Measurements from ENCODE around the gene IFFO2. TPM values are rescaled to one million over a fixed set of nuclear protein-coding genes. Genes with fewer than 3 reads are reported as not detected.
A peak's percentile ranks its signal among the peaks of the same experiment; 100 is the strongest.

IFFO2 gene
- total RNA-seq, 6 donors from 2014 or later, result 9.2 to 19.3 (median 11.0) TPM

DNA sequence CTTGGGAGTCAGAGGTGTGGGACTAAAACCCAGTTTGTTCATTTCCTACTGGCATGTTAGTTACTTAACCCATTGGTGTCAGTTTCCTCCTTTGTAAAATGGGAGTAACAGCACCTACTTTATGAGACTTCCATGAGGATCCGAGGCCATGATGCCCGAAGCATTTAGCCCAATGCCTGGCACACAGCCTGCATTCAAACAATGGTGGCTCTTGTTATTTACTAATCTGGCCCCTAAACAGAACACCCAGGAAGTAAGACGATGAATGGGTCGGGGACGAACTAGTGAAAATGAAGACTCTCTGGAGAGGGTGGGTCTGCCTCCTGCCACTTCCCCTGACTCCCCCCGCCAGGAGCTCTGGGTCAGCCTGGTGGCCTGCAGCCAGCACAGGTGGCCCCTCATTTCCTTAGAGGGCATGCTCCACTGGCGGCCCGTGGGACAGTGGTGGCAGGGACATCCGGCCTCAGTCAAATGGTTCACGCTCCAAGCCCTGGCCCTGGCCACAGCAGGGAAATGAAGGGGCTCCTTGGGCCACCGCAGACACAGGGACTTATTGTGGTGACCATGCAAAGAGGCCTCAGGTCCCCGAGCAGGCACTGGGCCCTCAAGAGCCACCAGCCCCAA, 87.6 kb downstream of the IFFO2 start:
- Histone ChIP-seq H3K4me3 (no peak overlapping the region), H3K27ac (no peak overlapping the region), H3K9me3 (no peaks in the 10 kb centered on the region), H3K4me1 (no peaks in the 10 kb centered on the region), H3K36me3 (peaks cover 0 to 6% (median 2%) of the 10 kb centered on the region in 4 donors), H3K27me3 (no peaks in the 10 kb centered on the region)
- 73 to 81% methylated on average over 7 to 8 of the region's 12 CpGs for WGBS, 2 donors
- DNase-seq (peak in 1 of 2 donors; percentile 54), ATAC-seq (ENCODE audit: low FRiP score in 2 of 2) (no peak)
- no peak for TF ChIP-seq POLR2AphosphoS5 (IDR thresholded peaks at IDR 0.05)

DNA sequence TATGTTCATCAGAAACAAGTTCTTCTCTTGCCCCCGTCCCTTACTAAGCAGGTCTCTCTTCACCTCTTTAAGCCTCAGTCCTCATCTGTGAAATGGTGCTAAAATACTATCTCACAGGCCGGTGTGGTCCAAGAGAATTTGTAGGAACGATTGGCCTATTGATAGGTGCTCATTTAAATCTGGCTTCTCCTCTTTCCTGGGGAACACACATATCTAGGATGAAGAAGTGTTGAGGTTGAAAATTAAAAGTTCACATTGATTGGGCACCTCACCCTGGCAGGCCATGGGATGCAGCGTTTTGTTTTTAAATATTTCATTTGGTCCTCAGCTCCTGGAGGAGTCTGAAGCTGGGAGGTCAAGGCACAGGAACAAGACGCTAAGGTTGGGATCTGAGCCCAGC, 88.1 kb downstream of the IFFO2 start:
- ATAC-seq (ENCODE audit: low FRiP score in 2 of 2), result no peak
- Histone ChIP-seq H3K4me3 (no peak overlapping the region), H3K27me3 (no peaks in the 10 kb centered on the region), H3K4me1 (no peaks in the 10 kb centered on the region), H3K36me3 (peaks cover 0 to 6% (median 0%) of the 10 kb centered on the region in 4 donors), H3K27ac (no peak overlapping the region), H3K9me3 (no peaks in the 10 kb centered on the region)
- no peak for TF ChIP-seq POLR2AphosphoS5 (IDR thresholded peaks at IDR 0.05)
- TF ChIP-seq, protein P1, sequence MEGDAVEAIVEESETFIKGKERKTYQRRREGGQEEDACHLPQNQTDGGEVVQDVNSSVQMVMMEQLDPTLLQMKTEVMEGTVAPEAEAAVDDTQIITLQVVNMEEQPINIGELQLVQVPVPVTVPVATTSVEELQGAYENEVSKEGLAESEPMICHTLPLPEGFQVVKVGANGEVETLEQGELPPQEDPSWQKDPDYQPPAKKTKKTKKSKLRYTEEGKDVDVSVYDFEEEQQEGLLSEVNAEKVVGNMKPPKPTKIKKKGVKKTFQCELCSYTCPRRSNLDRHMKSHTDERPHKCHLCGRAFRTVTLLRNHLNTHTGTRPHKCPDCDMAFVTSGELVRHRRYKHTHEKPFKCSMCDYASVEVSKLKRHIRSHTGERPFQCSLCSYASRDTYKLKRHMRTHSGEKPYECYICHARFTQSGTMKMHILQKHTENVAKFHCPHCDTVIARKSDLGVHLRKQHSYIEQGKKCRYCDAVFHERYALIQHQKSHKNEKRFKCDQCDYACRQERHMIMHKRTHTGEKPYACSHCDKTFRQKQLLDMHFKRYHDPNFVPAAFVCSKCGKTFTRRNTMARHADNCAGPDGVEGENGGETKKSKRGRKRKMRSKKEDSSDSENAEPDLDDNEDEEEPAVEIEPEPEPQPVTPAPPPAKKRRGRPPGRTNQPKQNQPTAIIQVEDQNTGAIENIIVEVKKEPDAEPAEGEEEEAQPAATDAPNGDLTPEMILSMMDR (IDR thresholded peaks at IDR 0.05), result no peak
- no peak for TF ChIP-seq EP300 (IDR thresholded peaks at IDR 0.05)
- no peak for TF ChIP-seq POLR2A (IDR thresholded peaks at IDR 0.05)
- WGBS, 2 donors, result 69 to 80% methylated on average over 5 of the region's 5 CpGs
- no peak for DNase-seq

DNA sequence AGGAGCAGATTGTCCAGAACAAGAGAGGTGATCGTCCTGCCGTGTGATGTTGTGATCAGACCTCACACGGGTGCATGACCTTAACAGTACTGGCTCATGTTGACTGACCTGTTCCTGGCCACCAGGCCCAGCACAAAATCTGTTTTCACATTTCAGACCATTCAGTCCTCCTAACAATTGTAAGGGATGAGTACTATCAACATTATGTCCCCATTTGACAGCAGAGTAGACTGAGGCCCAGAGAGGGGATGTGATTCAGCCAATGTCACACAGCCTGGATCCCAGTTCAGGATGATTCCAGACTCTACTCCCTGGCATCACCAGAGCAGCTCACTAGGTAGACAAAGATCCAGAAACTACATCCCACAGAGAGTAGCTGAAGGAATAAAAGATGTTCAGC, 89.6 kb downstream of the IFFO2 start:
- DNase-seq, result no peak
- H3K4me1 ChIP-seq, result no peaks in the 10 kb centered on the region
- H3K4me3 ChIP-seq, result no peak overlapping the region
- ATAC-seq (ENCODE audit: low FRiP score in 2 of 2), result no peak
- H3K27me3 ChIP-seq, result no peaks in the 10 kb centered on the region
- no peak for TF ChIP-seq POLR2AphosphoS5 (IDR thresholded peaks at IDR 0.05)
- TF ChIP-seq EP300 (IDR thresholded peaks at IDR 0.05), result no peak
- TF ChIP-seq, protein P1 (IDR thresholded peaks at IDR 0.05), result no peak
- no peak for TF ChIP-seq POLR2A (IDR thresholded peaks at IDR 0.05)
- no peaks in the 10 kb centered on the region for H3K36me3 ChIP-seq
- H3K9me3 ChIP-seq, result no peaks in the 10 kb centered on the region
- no peak overlapping the region for H3K27ac ChIP-seq
- WGBS, 2 donors, result 52 to 65% methylated on average over 3 of the region's 3 CpGs

DNA sequence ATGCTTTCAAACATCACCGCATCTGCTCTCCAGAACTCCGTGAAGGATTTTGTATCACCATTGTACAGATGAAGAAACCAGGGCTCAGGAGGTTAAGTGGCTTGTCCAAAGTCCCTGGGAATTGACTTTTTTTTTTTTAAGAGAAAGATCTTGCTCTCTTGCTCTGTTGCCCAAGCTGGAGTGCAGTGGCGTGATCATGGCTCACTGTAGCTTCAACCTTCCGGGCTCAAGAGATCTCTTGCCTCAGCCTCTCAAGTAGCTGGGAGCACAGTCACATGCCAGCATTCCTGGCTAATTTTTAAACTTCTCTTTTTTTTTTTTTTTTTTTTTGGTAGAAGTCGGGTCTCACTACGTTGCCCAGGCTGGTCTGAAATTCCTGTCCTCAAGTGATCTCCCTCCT, 90.2 kb downstream of the IFFO2 start:
- H3K27me3 ChIP-seq, result no peaks in the 10 kb centered on the region
- peak in 1 of 2 donors; percentile 34 for ATAC-seq (ENCODE audit: low FRiP score in 2 of 2)
- TF ChIP-seq EP300 (IDR thresholded peaks at IDR 0.05), result no peak
- TF ChIP-seq, protein P1 (IDR thresholded peaks at IDR 0.05), result no peak
- no peak for TF ChIP-seq POLR2A (IDR thresholded peaks at IDR 0.05)
- TF ChIP-seq POLR2AphosphoS5 (IDR thresholded peaks at IDR 0.05), result no peak
- H3K9me3 ChIP-seq, result no peaks in the 10 kb centered on the region
- no peaks in the 10 kb centered on the region for H3K36me3 ChIP-seq
- no peak overlapping the region for H3K27ac ChIP-seq
- WGBS, 2 donors, result 63 to 69% methylated on average over 6 of the region's 6 CpGs
- DNase-seq, result peak in 1 of 2 donors; percentile 83
- H3K4me3 ChIP-seq, result no peak overlapping the region
- H3K4me1 ChIP-seq, result no peaks in the 10 kb centered on the region

DNA sequence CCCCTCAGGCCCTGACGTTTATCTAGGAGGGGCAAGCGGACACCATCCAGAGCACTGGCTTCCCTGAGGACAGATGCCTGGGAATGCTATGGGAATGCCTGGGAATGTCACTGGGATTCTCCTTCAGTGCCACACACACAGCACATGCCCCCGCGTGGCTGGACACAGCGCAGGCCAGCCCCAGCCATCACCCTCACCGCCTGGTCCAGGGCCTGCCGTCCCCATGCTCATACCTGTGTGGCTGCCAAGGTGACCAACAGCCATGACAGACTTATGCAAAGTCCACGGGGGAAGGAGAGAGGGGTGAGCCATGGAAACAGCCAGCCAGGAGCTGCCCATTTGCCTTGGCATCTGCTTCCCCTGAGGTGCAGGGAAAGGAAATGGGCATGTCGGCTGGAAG, 91.3 kb downstream of the IFFO2 start:
- no peak overlapping the region for H3K4me3 ChIP-seq
- no peak for DNase-seq
- H3K9me3 ChIP-seq, result no peaks in the 10 kb centered on the region
- no peaks in the 10 kb centered on the region for H3K4me1 ChIP-seq
- no peak for ATAC-seq (ENCODE audit: low FRiP score in 2 of 2)
- no peaks in the 10 kb centered on the region for H3K27me3 ChIP-seq
- WGBS, 2 donors, result 80 to 81% methylated on average over 1 to 7 of the region's 9 CpGs
- H3K36me3 ChIP-seq, result no peaks in the 10 kb centered on the region
- no peak for TF ChIP-seq POLR2AphosphoS5 (IDR thresholded peaks at IDR 0.05)
- no peak overlapping the region for H3K27ac ChIP-seq

DNA sequence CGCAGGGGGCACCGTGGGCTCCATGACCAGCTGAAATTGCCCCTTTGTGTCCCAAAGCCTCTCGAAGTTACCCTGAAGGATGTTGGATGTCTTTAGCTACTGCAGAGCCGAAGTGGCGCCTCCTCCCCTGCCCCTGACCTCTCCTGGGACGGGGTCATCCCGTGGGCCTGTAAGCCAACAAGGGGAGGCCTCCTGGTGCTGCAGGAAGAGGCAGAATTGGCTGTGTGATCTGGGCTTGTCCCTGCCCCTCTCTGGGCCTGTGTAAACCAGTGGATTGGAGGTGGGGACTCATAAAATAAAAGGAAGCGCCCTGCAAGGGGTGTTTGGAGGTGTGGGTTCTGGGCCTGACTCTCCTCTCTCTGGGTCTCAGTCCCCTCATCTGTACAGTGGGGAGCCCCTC, 94.9 kb downstream of the IFFO2 start:
- Histone ChIP-seq H3K27ac (no peak overlapping the region), H3K4me1 (no peaks in the 10 kb centered on the region), H3K36me3 (no peaks in the 10 kb centered on the region), H3K9me3 (no peaks in the 10 kb centered on the region), H3K4me3 (no peak overlapping the region), H3K27me3 (no peaks in the 10 kb centered on the region)
- TF ChIP-seq POLR2AphosphoS5 (IDR thresholded peaks at IDR 0.05) (no peak), EP300 (IDR thresholded peaks at IDR 0.05) (no peak), POLR2A (IDR thresholded peaks at IDR 0.05) (no peak)
- TF ChIP-seq, protein P1 (IDR thresholded peaks at IDR 0.05), result no peak
- DNase-seq, result no peak
- no peak for ATAC-seq (ENCODE audit: low FRiP score in 2 of 2)
- WGBS, 2 donors, result 70% methylated on average over 8 of the region's 8 CpGs

Measured in upper lobe of left lung (tissue), 6 donors.